ENCODE data around the gene ABCB11. TPM values are rescaled to one million over a fixed set of nuclear protein-coding genes. Genes with fewer than 3 reads are reported as not detected.

Gene ABCB11
- polyA plus RNA-seq, 1 of the 3 experiments (the other 2 are of a cell fraction): not detected

DNA sequence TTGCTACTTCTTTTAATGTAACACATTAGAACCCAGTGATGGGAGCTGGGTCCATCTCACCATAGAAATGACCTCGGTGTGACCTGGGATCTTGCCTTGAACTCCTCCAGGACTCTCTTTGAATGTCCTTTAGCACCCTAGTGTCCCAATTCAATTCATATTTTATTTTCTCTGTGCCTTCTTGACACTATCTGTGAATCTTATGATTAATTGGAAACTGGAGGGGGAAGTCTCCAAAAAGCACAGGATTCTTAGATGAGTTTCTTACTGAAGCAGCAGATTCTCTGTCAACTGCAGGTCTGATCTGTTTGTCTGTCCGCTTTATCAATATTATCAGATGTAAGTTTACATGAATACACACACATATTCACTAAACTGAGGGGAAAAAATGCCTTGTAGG, 38.7 kb upstream of the ABCB11 start:
- no peaks in the 10 kb centered on the region for H3F3A ChIP-seq (replicated peaks; ENCODE audit: insufficient read depth)
- no peak for DNase-seq
- POLR2A ChIA-PET: no interaction called here
- no peaks in the 10 kb centered on the region for H4K20me1 ChIP-seq (ENCODE audit: insufficient read depth)
- TF ChIP-seq FOXJ3 (CRISPR knock-in tag; IDR thresholded peaks at IDR 0.05) (no peak), NFIC (IDR thresholded peaks at IDR 0.05; ENCODE audit: borderline replicate concordance) (no peak), GATA2 (CRISPR knock-in tag; IDR thresholded peaks at IDR 0.05) (no peak), MEF2A (IDR thresholded peaks at IDR 0.05; ENCODE audit: borderline replicate concordance, low read depth) (no peak), FOXM1 (IDR thresholded peaks at IDR 0.05; ENCODE audit: low read depth) (no peak), TCF12 (IDR thresholded peaks at IDR 0.05) (no peak), RAD21 (IDR thresholded peaks at IDR 0.05; ENCODE audit: low read length) (no peak)
- TF ChIP-seq, protein P1, sequence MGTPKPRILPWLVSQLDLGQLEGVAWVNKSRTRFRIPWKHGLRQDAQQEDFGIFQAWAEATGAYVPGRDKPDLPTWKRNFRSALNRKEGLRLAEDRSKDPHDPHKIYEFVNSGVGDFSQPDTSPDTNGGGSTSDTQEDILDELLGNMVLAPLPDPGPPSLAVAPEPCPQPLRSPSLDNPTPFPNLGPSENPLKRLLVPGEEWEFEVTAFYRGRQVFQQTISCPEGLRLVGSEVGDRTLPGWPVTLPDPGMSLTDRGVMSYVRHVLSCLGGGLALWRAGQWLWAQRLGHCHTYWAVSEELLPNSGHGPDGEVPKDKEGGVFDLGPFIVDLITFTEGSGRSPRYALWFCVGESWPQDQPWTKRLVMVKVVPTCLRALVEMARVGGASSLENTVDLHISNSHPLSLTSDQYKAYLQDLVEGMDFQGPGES (IDR thresholded peaks at IDR 0.05; ENCODE audit: low read depth, low read length): no peak
- TF ChIP-seq, protein P2, sequence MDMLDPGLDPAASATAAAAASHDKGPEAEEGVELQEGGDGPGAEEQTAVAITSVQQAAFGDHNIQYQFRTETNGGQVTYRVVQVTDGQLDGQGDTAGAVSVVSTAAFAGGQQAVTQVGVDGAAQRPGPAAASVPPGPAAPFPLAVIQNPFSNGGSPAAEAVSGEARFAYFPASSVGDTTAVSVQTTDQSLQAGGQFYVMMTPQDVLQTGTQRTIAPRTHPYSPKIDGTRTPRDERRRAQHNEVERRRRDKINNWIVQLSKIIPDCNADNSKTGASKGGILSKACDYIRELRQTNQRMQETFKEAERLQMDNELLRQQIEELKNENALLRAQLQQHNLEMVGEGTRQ (IDR thresholded peaks at IDR 0.05; ENCODE audit: borderline replicate concordance, low read depth, low read length): no peak
- H3K9me3 ChIP-seq: no peaks in the 10 kb centered on the region
- no peaks in the 10 kb centered on the region for H3K36me3 ChIP-seq (replicated peaks in 1 of 2; ENCODE audit: control insufficient read depth in 1 of 2, insufficient read depth in 2 of 2, low read length in 1 of 2)
- H3K9ac ChIP-seq: no peak overlapping the region
- H3K27me3 ChIP-seq (ENCODE audit: insufficient read depth): no peaks in the 10 kb centered on the region
- H3K9me2 ChIP-seq: no peaks in the 10 kb centered on the region
- CTCF ChIA-PET: no interaction called here
- H3K4me2 ChIP-seq: no peak overlapping the region
- H3K27ac ChIP-seq (ENCODE audit: low read depth in 2 of 2, low read length in 1 of 2): no peak overlapping the region
- 38% methylated on average over 2 of the region's 2 CpGs for WGBS (ENCODE audit: low lambda C conversion rate)
- no peak overlapping the region for H3K4me3 ChIP-seq (ENCODE audit: low read depth in 2 of 2, low read length in 1 of 2)
- H2AFZ ChIP-seq (ENCODE audit: low read depth): no peak overlapping the region
- no peaks in the 10 kb centered on the region for H3K79me2 ChIP-seq (ENCODE audit: insufficient read depth)
- no peaks in the 10 kb centered on the region for H3K4me1 ChIP-seq (ENCODE audit: control insufficient read depth in 1 of 2, insufficient read depth in 2 of 2, low read depth in 1 of 2, low read length in 1 of 2)

DNA sequence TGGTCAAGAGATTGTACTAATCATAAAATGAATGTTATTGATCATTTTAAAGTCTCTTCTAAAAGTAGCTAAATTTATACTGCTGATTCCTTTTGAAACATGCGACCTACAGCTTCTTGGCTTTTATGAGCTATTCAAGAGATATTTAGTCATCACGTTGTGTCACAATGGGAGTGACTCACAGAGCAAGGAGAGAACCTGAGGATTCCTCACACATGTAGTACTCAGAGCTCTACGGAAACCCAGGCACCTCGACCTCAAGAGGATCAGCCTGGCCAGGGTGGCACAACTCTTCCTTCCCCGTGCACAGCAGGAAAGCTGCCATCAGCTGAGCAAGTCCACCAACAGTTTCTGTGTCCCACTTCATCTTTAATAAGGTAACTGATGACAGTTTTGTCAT, 38.2 kb upstream of the ABCB11 start, which contains the start of gene DHRS9:
TSS of gene DHRS9 (plus strand) at position 223 of the 400 bp plus-strand sequence. CDS start 12,019 bp downstream, outside the sequence.
- TF ChIP-seq, protein P3, sequence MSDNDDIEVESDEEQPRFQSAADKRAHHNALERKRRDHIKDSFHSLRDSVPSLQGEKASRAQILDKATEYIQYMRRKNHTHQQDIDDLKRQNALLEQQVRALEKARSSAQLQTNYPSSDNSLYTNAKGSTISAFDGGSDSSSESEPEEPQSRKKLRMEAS (IDR thresholded peaks at IDR 0.05; ENCODE audit: low read depth): no peak
- Histone ChIP-seq H3K4me2 (no peak within 1 kb of the TSS), H3K9me2 (no peaks in the 10 kb centered on the region), H3K27me3 (ENCODE audit: insufficient read depth) (no peaks in the 10 kb centered on the region), H4K20me1 (ENCODE audit: insufficient read depth) (no peaks in the 10 kb centered on the region), H3K27ac (ENCODE audit: low read depth in 2 of 2, low read length in 1 of 2) (no peak within 1 kb of the TSS), H3K36me3 (replicated peaks in 1 of 2; ENCODE audit: control insufficient read depth in 1 of 2, insufficient read depth in 2 of 2, low read length in 1 of 2) (no peaks in the 10 kb centered on the region), H3K4me1 (ENCODE audit: control insufficient read depth in 1 of 2, insufficient read depth in 2 of 2, low read depth in 1 of 2, low read length in 1 of 2) (no peaks in the 10 kb centered on the region), H3K9me3 (no peaks in the 10 kb centered on the region), H3K79me2 (ENCODE audit: insufficient read depth) (no peaks in the 10 kb centered on the region), H3F3A (replicated peaks; ENCODE audit: insufficient read depth) (no peaks in the 10 kb centered on the region), H3K9ac (no peak within 1 kb of the TSS), H3K4me3 (ENCODE audit: low read depth in 2 of 2, low read length in 1 of 2) (no peak within 1 kb of the TSS), H2AFZ (ENCODE audit: low read depth) (no peak within 1 kb of the TSS)
- ChIA-PET CTCF (no interaction called here), POLR2A (no interaction called here)
- no peak for DNase-seq
- WGBS (ENCODE audit: low lambda C conversion rate): 28% methylated on average over 5 of the region's 5 CpGs

DNA sequence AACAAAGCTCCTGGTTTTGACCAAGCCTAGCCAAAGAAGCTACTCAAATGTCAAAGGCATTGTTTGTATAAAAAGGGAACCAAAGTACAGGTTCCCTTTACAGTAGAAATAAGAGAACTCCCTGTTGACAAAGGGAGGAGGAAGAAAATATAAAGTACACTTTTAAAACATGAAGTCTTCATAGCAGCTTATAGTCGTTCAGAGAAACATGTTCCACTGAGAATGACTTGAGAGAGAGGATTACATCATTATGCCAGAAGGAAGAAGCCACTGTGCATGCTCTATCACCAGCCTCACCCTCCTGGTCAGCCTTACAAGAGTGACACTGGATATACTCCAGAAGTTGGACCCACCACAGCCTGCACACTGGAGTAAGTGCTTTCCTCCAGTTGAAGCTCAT, 35.8 kb upstream of the ABCB11 start:
- no peaks in the 10 kb centered on the region for H3K4me1 ChIP-seq (ENCODE audit: control insufficient read depth in 1 of 2, insufficient read depth in 2 of 2, low read depth in 1 of 2, low read length in 1 of 2)
- no peak overlapping the region for H3K9ac ChIP-seq
- H3K79me2 ChIP-seq (ENCODE audit: insufficient read depth): no peaks in the 10 kb centered on the region
- H3F3A ChIP-seq (replicated peaks; ENCODE audit: insufficient read depth): no peaks in the 10 kb centered on the region
- H3K9me3 ChIP-seq: no peaks in the 10 kb centered on the region
- DNase-seq: no peak
- no peaks in the 10 kb centered on the region for H3K36me3 ChIP-seq (replicated peaks in 1 of 2; ENCODE audit: control insufficient read depth in 1 of 2, insufficient read depth in 2 of 2, low read length in 1 of 2)
- H3K4me2 ChIP-seq: no peak overlapping the region
- no peak overlapping the region for H3K27ac ChIP-seq (ENCODE audit: low read depth in 2 of 2, low read length in 1 of 2)
- 0% methylated on average over 1 of the region's 1 CpG for WGBS (ENCODE audit: low lambda C conversion rate)
- CTCF ChIA-PET: interaction anchor here (2.5 kb wide), 1 partner anchor 43 kb away, joined by 7 read pairs; no protein-coding TSS in a partner anchor
- no peak overlapping the region for H3K4me3 ChIP-seq (ENCODE audit: low read depth in 2 of 2, low read length in 1 of 2)
- no peaks in the 10 kb centered on the region for H4K20me1 ChIP-seq (ENCODE audit: insufficient read depth)
- no peaks in the 10 kb centered on the region for H3K27me3 ChIP-seq (ENCODE audit: insufficient read depth)
- H2AFZ ChIP-seq (ENCODE audit: low read depth): no peak overlapping the region
- no peaks in the 10 kb centered on the region for H3K9me2 ChIP-seq
- POLR2A ChIA-PET: no interaction called here
- TF ChIP-seq TCF12 (IDR thresholded peaks at IDR 0.05): no peak
- no peak for TF ChIP-seq FOXM1 (IDR thresholded peaks at IDR 0.05; ENCODE audit: low read depth)
- TF ChIP-seq, protein P4, sequence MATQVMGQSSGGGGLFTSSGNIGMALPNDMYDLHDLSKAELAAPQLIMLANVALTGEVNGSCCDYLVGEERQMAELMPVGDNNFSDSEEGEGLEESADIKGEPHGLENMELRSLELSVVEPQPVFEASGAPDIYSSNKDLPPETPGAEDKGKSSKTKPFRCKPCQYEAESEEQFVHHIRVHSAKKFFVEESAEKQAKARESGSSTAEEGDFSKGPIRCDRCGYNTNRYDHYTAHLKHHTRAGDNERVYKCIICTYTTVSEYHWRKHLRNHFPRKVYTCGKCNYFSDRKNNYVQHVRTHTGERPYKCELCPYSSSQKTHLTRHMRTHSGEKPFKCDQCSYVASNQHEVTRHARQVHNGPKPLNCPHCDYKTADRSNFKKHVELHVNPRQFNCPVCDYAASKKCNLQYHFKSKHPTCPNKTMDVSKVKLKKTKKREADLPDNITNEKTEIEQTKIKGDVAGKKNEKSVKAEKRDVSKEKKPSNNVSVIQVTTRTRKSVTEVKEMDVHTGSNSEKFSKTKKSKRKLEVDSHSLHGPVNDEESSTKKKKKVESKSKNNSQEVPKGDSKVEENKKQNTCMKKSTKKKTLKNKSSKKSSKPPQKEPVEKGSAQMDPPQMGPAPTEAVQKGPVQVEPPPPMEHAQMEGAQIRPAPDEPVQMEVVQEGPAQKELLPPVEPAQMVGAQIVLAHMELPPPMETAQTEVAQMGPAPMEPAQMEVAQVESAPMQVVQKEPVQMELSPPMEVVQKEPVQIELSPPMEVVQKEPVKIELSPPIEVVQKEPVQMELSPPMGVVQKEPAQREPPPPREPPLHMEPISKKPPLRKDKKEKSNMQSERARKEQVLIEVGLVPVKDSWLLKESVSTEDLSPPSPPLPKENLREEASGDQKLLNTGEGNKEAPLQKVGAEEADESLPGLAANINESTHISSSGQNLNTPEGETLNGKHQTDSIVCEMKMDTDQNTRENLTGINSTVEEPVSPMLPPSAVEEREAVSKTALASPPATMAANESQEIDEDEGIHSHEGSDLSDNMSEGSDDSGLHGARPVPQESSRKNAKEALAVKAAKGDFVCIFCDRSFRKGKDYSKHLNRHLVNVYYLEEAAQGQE (IDR thresholded peaks at IDR 0.05; ENCODE audit: low read depth, low read length): no peak
- TF ChIP-seq, protein P5, sequence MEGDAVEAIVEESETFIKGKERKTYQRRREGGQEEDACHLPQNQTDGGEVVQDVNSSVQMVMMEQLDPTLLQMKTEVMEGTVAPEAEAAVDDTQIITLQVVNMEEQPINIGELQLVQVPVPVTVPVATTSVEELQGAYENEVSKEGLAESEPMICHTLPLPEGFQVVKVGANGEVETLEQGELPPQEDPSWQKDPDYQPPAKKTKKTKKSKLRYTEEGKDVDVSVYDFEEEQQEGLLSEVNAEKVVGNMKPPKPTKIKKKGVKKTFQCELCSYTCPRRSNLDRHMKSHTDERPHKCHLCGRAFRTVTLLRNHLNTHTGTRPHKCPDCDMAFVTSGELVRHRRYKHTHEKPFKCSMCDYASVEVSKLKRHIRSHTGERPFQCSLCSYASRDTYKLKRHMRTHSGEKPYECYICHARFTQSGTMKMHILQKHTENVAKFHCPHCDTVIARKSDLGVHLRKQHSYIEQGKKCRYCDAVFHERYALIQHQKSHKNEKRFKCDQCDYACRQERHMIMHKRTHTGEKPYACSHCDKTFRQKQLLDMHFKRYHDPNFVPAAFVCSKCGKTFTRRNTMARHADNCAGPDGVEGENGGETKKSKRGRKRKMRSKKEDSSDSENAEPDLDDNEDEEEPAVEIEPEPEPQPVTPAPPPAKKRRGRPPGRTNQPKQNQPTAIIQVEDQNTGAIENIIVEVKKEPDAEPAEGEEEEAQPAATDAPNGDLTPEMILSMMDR (IDR thresholded peaks at IDR 0.05): no peak

Measured in SK-N-SH (cell line).